Endothelial cell of umbilical vein (primary cell): Measurements from ENCODE around the gene MAEA.

Source experiments
- EZH2 ChIP-seq: IDR thresholded peaks from 2 replicates; pipeline ENCODE4 v1.6.1; 2012; ENCODE audit warnings: borderline replicate concordance, low read depth, mild to moderate bottlenecking, moderate library complexity, low read length, inconsistent platforms; ENCODE audit not compliant: severe bottlenecking
- JUN ChIP-seq: IDR thresholded peaks from 2 replicates; pipeline ENCODE4 v1.6.1; 2011; ENCODE audit warnings: borderline replicate concordance, low read depth; ENCODE audit not compliant: insufficient read length, insufficient read depth
- POLR2A ChIP-seq: IDR thresholded peaks from 2 replicates; pipeline ENCODE4 v1.6.1; 2012; ENCODE audit warnings: low read depth, mild to moderate bottlenecking, control low read depth, low read length
- TF ChIP-seq, protein P1 (sequence below), 2 donors: IDR thresholded peaks; 1 replicate in 1 of 2; 2 replicates in 1 of 2; pipeline ENCODE4 v1.5.1; 2011; ENCODE audit warnings: low read length in 2 of 2, mild to moderate bottlenecking in 2 of 2, moderate library complexity in 2 of 2, control low read depth in 1 of 2, inconsistent platforms in 1 of 2, low read depth in 1 of 2; ENCODE audit not compliant: insufficient read depth in 1 of 2; ENCODE audit errors: extremely low read depth in 1 of 2

GRCh38 chr4:1293991-1294390, 4.3 kb downstream of the MAEA start:
- TF ChIP-seq JUN (no peak), POLR2A (no peak), EZH2 (no peak)
- TF ChIP-seq, protein P1, sequence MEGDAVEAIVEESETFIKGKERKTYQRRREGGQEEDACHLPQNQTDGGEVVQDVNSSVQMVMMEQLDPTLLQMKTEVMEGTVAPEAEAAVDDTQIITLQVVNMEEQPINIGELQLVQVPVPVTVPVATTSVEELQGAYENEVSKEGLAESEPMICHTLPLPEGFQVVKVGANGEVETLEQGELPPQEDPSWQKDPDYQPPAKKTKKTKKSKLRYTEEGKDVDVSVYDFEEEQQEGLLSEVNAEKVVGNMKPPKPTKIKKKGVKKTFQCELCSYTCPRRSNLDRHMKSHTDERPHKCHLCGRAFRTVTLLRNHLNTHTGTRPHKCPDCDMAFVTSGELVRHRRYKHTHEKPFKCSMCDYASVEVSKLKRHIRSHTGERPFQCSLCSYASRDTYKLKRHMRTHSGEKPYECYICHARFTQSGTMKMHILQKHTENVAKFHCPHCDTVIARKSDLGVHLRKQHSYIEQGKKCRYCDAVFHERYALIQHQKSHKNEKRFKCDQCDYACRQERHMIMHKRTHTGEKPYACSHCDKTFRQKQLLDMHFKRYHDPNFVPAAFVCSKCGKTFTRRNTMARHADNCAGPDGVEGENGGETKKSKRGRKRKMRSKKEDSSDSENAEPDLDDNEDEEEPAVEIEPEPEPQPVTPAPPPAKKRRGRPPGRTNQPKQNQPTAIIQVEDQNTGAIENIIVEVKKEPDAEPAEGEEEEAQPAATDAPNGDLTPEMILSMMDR (IDR thresholded peaks at IDR 0.05; ENCODE audit: extremely low read depth in 1 of 2, insufficient read depth in 1 of 2, low read depth in 1 of 2, low read length in 2 of 2) = no peak
